Stimulated activated CD8-positive, alpha-beta memory T cell treated with anti-CD3 and anti-CD28 coated beads, Interleukin-12 subunit alpha, Interleukin-12 subunit beta, amount 100 ng/mL, for 4 hours (primary cell): Measurements from ENCODE around the gene TMEM129.
A peak's percentile ranks its signal among the peaks of the same experiment; 100 is the strongest.

Experiments used
- DNase-seq: peaks from one replicate; pipeline ENCODE4 v3.0.0-alpha.2; 2020; ENCODE audit warnings: low read depth

TMEM129 gene, protein sequence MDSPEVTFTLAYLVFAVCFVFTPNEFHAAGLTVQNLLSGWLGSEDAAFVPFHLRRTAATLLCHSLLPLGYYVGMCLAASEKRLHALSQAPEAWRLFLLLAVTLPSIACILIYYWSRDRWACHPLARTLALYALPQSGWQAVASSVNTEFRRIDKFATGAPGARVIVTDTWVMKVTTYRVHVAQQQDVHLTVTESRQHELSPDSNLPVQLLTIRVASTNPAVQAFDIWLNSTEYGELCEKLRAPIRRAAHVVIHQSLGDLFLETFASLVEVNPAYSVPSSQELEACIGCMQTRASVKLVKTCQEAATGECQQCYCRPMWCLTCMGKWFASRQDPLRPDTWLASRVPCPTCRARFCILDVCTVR

DNA sequence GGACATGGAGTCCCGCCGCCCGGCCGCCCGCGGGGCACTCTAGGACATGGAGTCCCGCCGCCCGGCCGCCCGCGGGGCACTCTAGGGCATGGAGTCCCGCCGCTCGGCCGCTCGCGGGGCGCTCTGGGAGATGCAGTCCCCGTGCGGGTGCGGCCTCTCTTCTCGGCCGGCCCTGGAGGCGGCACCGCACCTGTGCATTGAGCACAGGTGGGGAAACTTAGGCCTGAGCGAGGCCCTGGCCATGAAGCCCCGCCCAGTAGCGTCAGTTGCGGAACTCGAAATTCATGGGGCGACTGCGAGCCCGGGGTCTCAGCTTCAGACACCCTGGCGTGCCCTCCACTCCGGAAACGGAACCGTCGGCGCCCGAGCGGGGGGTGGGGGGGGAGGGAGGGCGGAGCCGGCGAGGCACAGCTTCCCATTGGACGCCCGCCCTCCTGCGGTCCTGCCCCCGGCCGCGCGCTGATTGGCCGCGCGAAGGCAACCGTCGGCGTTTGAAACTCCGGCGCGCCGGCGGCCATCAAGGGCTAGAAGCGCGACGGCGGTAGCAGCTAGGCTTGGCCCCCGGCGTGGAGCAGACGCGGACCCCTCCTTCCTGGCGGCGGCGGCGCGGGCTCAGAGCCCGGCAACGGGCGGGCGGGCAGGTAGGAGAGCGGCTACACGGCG lies at the start of gene TMEM129, which contains the start of gene TACC3:
TMEM129 (minus strand) TSS at position 321 of the 663 bp plus-strand sequence. CDS start 486 bp downstream, outside the sequence.
TACC3 (plus strand) TSS at position 519 of the 663 bp plus-strand sequence. CDS start 1,901 bp downstream, outside the sequence.
- DNase-seq: peak; percentile 86

DNA sequence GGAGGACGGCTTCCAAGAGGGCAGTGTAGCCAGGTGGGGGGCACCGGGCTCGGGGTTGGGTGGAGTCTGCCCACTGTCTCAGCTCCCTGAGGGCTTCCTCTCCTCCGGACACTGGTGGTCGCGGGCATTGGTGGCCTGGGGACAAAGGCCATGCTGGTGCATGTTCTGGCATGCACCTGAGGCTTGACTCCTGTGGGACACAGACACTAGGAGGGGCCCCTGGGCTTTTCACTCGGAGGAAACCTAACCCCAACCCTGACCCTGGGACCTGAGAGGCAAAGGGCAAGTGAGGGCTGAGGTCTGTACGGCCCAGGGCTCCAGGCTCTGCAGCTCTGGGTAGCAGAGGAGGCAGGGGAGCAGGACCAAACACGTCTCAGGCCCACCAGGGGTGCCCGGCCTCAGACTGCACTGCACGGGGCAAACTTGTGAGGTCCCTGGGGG lies 49.7 kb upstream of the TMEM129 start:
- no peak for DNase-seq

DNA sequence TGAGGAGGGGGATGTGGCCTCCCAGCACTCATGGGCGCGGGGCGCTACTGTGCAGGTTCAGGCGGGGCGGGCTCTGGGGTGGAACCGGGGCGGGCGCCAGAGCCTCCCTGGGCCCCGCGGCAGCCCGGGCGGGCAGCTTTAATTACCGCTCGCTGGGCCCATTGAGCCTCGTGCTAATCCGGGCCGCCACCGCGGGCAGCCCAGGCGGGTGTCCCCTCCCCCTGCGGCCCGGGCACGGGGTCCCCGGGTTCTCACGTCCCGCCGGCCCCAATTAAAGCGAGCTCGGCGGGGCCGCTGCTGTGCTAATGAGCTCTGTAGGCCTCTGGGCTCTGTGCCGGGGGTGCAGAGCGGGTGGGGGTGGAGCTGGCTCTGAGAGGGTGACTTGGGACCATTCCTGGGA lies 49.1 kb upstream of the TMEM129 start:
- DNase-seq: no peak

DNA sequence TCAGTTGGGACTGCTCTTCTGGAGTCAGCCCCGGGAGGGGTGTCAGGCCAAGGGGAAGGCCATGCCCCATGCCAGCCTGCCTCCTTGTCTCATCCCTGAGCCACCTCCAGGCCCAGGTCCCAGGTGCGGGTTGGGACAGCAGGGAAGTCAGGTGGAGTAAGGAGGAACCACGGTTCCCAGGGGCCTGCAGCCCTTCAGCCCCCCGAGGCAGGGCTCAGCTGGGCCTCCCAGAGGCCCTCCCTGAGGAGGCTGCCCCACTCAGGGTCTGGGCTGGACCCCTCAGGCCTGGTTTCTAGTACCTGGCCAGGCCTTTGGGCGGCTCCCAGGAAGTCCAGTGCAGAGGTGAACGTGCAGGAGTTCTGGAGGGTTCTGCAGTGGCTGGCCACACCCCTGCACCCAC lies 48.6 kb upstream of the TMEM129 start:
- no peak for DNase-seq

DNA sequence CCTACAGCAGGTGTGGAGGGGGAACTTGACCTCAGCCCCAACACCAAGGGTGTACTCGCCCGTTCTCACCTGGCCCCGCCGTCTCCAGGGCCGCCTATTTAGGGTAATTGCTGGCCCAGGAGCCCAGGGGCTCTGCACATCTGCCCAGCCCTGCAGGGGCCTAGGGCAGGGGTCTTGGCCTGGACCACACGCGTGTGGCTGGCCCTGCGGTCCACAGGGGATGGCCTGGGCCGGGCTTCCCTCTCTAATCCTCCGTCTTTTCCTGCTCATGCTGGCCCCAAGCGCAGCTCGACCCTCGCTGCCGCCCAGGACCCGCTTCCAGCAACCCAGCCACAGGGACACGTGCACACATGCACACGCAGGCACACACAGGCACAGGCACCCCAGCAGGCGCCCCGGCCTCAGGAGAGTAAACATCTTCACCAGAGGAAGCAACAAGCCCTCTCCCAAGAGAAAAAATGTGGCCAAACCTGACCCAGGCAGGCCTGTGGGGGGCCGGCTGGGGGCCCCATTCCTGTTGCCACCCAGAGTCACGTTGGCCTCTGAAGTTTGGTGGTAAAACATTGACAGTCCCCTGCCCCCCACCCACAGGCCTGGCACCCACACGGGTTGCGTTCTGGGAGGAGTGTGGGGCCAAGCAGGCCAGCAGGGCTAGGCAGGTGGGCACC lies 47.4 kb upstream of the TMEM129 start:
- no peak for DNase-seq

DNA sequence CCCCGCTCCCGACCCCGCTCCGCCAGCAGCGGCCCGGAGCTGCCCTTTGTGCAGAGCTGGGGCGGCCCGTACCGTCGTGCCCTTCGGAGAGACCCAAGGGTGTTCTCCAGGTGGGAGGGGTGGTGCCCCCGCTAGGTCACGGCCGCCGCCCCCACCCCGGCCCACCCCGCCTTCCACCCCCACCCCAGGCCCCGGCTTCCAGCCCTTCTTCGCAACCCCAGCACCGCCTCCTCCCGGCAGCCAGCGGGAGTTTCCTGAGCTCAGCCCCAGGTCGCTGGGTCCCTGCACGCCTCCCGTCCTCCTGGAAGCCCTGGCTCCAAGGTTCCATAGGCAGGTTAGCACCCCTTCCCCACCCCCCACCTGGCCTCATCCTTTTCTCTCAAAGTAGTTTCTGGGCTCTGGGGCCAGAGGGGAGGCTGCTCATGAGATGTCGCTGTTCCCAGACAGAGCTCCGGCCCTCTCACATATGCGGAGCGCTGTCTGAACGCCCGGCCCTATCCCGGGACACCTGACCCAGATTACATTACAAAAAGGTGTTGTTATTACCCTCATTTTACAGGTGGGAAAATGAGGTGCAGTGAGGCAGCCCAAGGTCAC lies 46.7 kb upstream of the TMEM129 start:
- DNase-seq: no peak

DNA sequence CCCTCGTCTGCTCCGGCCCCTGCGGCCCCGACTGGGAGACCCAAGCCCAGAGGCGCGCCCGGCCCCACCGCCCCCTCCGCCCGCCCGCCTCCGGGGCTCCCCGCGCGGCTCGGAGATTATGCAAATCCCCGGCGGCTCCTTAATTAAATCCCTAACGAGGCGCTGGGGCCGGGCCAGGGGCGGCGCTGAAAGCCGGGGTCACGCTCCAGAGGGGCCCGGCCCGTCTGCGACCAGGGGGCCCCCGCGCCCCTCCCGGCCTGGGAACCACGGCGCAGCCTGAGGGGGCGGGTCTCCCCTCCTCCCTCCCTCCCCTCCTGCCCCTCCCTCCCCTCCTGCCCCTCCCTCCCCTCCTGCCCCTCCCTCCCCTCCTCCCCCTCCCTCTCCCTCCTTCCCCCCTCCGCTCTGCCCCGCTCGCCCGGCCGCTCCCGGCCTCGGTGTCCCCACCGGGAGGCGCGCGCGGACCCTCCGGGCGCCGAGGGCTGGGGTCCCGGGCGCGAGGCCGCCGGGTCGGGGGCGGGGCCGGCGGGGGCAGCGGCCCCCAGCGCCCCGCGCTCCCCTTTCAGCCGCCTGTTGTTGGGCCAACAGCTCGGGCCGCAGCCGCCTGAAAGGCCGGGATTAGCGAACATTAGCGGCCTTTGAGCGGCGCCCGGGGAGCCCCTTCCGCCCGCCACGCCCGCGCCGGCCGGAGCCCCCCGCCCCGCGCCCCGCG lies 46.1 kb upstream of the TMEM129 start:
- no peak for DNase-seq

DNA sequence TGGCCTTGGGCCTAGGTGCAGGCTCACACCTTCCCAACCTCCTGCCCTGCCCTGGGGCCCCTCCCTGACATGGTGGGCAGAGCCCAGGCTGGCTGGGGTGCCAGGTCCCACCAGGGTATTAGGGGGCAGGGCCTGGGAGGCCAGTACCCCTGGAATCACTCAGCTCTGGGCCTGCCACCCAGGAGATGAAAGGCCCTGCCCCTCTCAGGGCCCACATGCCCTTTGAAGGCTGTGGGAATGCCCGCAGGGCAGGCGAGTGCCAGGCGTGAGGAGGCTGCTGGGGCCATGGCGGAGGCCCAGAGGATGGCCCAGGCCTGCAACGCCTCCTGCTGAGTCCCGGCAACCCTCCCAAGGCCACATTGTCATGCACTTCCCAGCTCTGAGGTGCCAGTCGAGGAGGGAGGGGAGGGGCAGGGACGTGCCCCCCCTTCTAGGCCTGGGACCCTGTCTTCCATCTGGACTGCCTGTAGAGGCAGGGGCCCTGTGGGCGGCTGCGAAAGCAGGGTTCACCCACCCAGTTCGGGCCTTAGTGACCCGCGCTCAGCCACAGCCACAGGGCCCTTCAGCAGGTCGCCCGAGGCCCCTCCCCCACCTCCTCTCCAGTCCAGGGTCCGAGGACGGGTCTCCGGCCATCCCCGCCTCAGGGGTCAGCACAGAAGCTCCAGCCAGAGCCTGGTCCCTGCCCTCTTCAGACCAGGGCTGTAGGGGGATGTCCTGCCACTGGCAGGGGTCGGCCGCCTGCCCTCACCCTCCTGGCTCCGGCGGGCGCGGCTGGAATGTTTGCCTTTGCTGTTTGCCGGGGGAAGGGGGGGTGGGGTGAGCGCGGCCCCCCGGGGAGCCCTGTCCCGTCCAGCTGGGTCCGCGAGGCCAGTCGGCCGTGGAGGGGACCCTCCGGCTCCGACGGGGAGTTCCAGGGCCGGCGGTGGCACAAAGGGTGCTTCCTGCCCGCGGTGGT lies 45.3 kb upstream of the TMEM129 start:
- DNase-seq: no peak

DNA sequence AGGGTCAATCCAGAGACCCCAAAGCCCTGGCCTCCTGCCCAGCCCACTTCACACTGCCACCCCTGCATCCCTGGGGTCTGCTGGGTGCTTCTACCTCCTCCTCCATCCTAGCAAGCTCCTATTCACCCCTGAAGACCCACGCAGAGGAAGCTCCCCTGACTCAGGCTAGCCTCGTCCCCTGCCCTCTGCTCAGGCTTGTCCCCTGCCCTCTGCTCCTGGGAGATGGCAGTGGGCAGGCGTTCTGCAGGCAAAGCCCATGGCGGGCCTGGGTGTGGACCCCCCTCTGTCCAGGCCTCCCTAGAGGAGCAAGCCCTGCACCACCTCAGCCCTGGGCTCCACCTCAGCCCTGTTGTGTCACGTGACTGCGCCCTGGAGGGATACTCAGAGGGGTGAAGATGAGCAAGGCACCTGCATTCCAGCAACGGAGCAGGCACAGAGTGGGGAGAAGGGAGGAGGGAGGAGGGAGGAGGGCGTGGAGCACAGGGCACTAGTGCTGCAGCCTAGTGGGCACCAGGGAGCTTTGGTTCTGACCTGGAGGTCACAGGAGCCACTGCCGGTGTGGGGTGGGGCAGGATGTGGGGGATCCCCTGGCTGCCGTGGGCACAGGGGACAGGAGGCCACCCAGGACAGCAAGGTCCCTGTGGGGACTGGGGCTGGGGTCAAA lies 44.4 kb upstream of the TMEM129 start:
- no peak for DNase-seq

DNA sequence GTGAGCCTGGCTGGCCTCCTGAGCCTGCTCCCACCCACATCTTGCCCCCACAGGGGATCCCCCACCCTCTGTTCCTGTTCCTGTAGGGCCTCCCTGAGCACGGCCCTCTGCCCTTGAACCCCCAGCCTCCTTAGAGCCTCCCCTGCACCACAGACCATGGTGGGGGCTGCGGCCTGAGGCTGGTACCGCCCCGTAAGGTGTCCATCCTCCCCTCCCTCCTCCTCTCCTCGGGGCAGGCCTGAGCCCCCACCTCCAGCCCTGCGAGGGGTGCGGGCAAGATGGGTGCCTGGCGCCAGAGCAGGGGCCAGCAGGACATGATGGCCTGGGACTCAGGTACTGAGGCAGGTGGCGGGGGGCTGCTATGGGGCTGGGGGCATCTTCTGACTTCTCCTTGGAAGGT lies 43.5 kb upstream of the TMEM129 start:
- DNase-seq: no peak

DNA sequence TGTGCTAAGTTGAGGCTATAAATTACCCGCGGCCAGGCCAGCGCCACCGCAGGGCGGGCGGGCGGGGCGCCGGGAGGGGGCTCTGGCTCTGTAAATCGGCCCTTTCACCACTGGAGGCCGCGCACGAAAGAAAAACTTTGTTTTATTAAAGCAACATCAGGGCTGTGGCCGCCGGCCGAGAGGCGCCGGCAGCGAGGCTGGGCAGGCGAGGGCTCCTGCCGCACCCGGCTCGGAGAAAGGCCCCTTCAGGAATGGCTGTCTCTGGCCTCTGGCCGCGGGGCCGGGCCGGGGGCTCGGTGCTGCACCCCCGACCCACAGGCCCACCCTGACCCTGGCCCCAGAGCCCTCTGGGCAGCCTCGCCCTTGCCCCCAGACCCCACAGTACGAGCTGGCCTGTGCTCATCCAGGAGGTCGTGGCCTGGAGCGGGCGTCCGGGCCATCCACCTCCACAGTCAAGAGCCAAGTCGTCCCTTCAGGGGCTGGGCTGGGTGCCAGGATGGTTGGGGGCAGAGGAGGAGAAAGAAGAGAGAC lies 42.5 kb upstream of the TMEM129 start:
- no peak for DNase-seq

DNA sequence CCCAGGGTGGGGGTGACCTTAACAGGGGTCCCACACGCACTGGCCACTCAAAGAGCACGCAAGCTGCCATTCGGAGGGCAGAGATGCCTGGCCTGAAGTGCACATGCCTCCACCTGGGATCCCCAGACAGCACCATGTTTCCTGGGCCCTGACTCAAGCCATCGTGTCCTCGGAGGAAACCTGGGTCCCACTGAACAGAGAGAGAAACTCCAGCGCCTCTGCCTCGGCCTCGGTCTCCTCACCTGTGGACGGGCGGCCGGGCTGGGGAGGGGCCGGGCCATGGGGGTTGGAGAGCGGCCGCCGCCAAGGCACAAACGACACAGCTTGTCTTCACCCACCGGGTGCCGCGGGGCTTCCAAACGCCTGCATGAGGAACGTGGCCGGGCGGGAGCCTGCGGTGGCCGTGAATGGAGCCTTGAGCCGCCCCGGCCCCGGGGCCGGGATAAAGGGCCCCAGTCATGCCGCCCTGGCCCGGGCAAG lies 42.0 kb upstream of the TMEM129 start:
- DNase-seq: no peak

DNA sequence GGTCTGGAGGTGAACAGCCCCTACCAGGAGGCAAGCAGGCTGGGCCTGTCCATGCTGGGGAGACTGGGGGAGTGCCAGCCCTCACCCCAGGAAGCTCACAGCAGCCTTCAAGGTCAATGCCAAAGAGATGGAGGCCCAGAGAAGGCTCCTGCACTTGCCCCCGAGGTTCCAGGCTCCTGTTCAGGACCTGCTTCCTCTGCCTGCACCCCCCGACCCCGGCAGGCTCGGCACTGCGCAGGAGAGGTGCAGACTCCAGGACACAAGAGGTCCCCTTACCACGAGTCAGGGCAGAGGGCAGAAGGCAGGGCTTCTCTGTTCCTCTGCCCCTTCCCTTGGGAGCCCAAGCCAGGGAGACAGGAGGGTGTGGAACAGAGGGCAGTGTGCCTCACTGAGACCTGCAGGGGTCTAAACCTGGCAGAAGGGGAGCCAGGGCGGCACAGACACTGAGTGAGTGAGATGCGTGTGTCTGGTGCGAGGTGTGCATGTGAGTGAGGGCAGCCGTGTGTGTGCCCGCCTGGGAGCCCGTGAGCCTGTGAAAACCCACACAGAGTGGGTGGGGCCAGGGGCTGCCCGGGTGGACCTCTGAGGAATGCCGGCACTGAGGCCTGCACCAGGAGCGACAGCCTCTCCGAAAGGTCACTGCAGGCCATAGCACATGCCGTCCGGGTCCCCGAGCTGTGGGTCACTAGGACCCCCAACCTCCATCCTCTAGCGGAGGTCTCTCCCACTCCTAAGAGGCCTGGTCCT lies 41.3 kb upstream of the TMEM129 start:
- DNase-seq: no peak

DNA sequence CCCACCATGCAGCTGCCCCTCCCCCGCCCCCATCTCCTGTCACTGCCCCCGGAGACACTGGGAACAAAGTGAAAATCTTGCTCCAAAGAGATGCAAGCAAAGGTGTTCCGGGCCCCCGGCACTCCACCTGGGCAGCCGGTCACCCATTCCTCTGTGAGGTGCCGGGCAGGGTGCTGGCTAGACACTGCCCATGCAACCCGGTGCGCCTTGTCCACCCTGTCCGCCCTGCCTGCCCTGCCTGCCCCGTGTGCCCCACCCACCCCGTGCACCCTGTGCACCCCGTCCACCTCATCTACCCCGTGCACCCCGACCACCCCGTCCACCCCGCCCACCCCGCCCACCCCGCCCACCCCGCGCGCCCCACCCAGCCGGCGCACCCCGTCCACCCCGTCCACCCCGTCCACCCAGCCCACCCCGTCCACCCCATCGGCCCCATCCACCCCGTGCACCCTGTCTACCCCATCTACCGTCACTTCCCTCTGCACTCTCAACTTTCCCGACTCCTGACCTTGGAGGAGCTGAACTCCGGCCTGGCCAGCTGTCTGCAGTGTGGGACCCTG lies 40.1 kb upstream of the TMEM129 start:
- DNase-seq: no peak

DNA sequence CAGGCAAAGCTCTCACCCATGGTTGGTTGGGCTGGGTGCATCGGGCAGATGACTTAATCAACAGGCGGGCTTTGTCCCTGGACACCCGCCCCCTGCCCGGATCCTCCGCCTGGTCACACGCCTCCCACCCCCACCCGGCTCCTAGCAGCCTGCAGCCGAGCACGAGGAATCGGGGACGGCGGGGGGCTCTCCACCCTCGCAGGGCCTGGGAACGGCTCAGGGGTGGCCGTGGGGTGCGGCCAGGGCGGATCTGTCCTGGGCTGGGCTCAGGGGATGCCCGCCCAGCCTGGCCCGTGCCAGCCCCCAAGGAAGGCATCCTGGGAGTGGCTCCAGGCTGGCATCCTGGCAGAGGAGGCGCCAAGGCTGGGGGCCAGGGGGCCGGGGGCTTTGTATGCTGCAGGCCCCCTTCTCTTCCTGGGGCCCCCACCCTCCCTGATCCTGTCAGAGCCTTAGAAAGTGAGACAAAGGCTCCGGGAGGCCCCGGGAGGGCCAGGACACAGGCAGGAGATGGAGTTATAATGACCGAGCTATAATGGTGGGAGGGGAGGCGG lies 39.5 kb upstream of the TMEM129 start:
- no peak for DNase-seq

DNA sequence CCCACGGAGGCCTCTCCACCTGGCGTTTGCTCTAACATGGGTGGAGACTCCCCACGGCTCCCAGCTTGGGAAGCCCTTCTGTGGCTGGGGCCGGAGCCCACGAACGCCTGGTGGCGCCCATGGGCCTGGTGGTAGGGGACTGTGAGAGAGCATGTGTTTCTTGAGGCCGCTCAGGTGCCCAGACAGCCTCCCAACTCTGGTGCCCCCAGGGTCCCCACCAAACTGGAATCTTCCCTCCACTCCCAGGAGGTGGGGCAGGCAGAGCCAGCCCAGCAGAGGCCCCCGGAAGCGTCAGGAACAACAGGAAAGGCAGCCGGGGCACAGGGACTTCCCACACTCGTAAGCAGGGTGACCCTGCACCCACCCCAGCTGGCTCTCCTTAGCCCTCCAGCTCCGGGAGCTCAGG lies 38.7 kb upstream of the TMEM129 start:
- DNase-seq: no peak

DNA sequence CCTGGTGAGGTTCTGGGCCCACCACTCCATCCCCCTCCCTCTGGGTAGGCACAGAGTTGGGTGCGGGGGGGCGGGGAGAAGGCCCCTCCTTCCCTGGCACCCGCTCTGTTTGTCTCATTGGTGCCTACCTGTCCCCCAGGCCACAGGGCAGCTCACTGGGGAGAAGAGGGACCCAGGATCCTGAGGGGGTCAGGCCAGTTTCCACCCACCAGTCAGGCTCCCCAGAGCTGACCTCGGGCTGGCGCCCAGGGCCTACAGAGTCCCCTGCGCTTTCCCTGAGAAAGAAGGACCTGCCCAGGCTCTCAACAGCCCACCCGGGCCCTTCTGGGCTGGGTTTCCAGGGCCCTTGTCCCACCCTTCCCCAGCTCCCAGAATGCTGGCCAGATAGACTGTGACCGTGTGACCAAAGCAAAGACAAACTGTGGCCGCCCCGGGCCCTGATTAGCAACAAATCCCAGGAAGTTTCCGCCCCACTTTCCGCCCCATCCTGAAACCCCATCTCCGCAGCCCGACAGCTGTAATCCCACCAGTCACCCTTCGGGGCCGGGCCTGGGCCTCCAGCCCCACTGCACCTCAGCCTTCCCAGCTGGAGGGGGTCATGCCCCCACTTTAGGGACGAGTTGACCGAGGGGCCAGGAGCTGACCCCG lies 38.2 kb upstream of the TMEM129 start:
- no peak for DNase-seq
